Inflammatory macrophage treated with lipopolysaccharide for 1 hour (primary cell): Measurements from ENCODE around the gene CASP5.
"Not testable (repeated sequence)": the region's sequence is repeated elsewhere in the genome, so short reads cannot be mapped to it uniquely, and the experiment has no call there.

Experiments used
- DNase-seq, 2 donors: peaks; one replicate each; pipeline ENCODE4 v3.0.0-alpha.2; 2020 to 2022

CASP5 gene

GRCh38 chr11:105023003-105023402 lies at the start of gene CASP5:
CASP5 (minus strand) TSS chr11:105023168; CDS start chr11:105023136, 32 bp downstream.
- DNase-seq, result peak; percentile 84 to 92

GRCh38 chr11:105072080-105072479 lies 49.1 kb upstream of the CASP5 start:
- DNase-seq, result peak in 1 of 2 donors; percentile 60

- DNase-seq, result peak; percentile 48 to 56
Measured at GRCh38 chr11:105071089-105071732, 48.2 kb upstream of the CASP5 start.

GRCh38 chr11:105070306-105070705 lies 47.3 kb upstream of the CASP5 start:
- peak; percentile 37 to 55 for DNase-seq

GRCh38 chr11:105069749-105070148 lies 46.8 kb upstream of the CASP5 start:
- DNase-seq, result not testable (repeated sequence)

GRCh38 chr11:105063245-105063941 lies 40.4 kb upstream of the CASP5 start:
- DNase-seq, result not testable (repeated sequence)

GRCh38 chr11:105057432-105057831 lies 34.5 kb upstream of the CASP5 start:
- DNase-seq, result no peak

- DNase-seq, result no peak
Measured at GRCh38 chr11:105056446-105056845, 33.5 kb upstream of the CASP5 start.

GRCh38 chr11:105054723-105055493 lies 31.9 kb upstream of the CASP5 start:
- peak in 1 of 2 donors; percentile 56 for DNase-seq

- DNase-seq, result no peak
Measured at GRCh38 chr11:105052487-105052886, 29.5 kb upstream of the CASP5 start.

GRCh38 chr11:105051559-105051958 lies 28.6 kb upstream of the CASP5 start:
- DNase-seq, result no peak

GRCh38 chr11:105049481-105049880 lies 26.5 kb upstream of the CASP5 start:
- DNase-seq, result no peak

GRCh38 chr11:105046898-105047579 lies 24.1 kb upstream of the CASP5 start:
- DNase-seq, result peak; percentile 49 to 76

GRCh38 chr11:105045676-105046296 lies 22.8 kb upstream of the CASP5 start:
- DNase-seq, result peak; percentile 29 to 69

GRCh38 chr11:105044557-105045524 lies 21.9 kb upstream of the CASP5 start, which contains the start of gene CARD16:
CARD16 (minus strand) TSS chr11:105045335; CDS start chr11:105045297, 38 bp downstream.
- peak; percentile 83 to 86 for DNase-seq

- no peak for DNase-seq
Measured at GRCh38 chr11:105042178-105042577, 19.2 kb upstream of the CASP5 start.

- no peak for DNase-seq
Measured at GRCh38 chr11:105040703-105041102, 17.7 kb upstream of the CASP5 start.

GRCh38 chr11:105034813-105035620 lies 12.0 kb upstream of the CASP5 start, which contains the start of gene CASP1:
CASP1 (minus strand) TSS chr11:105035144; CDS start chr11:105035113, 31 bp downstream.
- peak; percentile 82 to 83 for DNase-seq

- DNase-seq, result peak in 1 of 2 donors; percentile 39
Measured at GRCh38 chr11:105034388-105034787, 11.4 kb upstream of the CASP5 start.

GRCh38 chr11:105033781-105034180 lies 10.8 kb upstream of the CASP5 start:
- peak in 1 of 2 donors; percentile 28 for DNase-seq
